Activated CD4-positive, alpha-beta T cell treated with anti-CD3 and anti-CD28 coated beads for 4 hours (primary cell): Measurements from ENCODE around the gene POMT1.
A peak's percentile ranks its signal among the peaks of the same experiment; 100 is the strongest.
"Not testable (repeated sequence)": the region's sequence is repeated elsewhere in the genome, so short reads cannot be mapped to it uniquely, and the experiment has no call there.

Experiments
- DNase-seq, 2 donors: peaks; one replicate each; pipeline ENCODE4 v3.0.0-alpha.2; 2020

POMT1 gene

DNA sequence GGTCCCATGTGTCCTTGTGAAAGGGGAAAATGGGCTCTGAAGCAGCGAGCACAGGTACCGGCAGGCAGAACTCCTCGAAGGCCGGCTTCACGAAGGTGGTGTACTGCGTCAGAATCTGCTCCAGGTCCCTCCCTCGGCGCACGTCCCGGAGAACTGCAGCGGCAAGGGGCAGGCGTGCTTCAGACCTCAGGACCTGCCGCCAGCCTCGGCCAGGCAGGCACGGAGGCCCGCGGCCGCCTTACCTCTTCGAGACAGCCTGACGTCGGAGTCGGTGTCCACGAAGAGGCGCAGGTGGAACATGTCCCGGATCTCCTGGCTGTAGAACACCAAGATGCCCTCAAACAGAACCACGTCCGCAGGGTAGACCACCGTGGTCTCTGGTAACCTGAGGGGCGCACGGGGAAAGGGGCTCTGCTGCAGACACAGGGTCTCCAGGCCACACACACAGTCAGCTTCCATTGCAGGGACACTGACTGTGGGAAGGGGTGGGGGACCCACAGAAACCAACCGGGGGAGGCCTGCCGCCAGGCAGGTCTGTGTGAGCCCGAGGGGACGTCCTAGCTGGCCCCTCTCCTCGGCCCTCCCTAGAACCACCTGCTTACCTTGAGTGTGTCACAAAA, 26.3 kb downstream of the POMT1 start:
- DNase-seq = no peak

DNA sequence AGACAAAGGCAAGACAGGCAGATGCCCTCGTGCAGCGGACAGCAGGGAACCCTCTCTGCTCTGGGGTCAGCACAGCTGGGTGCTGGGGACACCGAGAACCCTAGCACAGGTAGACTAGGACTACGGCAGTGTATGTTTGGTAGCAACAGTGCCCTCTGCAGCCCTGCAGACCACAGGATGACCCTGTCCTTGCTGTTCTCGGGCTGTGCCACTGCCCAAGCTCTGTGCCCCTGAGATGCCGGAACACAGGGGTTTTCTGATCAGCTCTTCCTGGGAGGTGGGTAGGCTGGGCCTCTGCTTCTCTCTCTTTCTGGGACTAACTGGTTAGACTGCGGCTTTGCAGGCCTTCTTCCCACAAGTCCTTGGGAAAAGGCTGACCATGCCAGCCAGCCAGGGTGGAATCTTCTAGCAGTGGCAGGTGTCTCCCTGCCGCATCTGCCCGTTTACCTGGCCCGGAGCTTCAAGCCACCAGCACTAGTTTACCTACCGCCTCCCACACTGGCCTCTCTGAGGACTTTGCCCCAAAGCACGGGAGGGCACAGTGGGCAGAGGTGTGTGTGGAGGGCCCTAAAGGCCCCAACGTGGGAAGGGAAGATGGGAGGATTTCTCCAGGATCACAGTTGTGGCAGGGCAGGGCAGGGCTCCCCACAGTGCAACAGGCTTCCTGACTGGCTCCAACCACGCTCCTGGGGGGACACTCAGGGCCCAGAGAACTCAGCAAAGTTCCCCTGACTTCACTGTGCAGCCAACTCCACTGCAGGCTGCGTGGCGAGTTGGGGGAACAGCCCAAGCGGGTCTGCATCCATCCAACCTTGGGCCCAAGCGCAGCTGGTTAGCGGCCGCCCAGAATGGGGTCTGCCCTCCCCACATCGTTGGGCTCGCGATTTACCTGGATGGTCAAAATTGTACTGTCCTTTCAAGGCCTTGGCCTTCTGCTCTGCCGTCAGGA, 27.2 kb downstream of the POMT1 start:
- no peak for DNase-seq

DNA sequence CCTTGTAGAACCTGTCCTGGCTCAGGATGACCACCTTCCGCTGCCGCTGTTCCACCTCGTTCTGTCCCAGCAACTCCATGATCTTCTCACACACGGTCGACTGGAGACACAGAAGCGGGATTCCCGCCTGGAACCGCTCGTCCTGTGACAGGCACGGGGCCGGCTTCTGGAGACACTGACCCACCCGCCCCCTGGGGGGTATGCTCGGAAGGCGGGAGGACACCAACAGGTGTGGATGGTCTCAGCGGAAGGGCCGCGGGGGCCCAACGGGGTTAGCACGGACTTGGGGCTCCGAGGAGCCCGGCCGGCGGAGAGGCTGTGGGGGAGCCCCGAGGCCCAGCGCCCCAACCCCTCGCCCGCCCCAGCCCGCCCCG, 27.8 kb downstream of the POMT1 start:
- DNase-seq = no peak

DNA sequence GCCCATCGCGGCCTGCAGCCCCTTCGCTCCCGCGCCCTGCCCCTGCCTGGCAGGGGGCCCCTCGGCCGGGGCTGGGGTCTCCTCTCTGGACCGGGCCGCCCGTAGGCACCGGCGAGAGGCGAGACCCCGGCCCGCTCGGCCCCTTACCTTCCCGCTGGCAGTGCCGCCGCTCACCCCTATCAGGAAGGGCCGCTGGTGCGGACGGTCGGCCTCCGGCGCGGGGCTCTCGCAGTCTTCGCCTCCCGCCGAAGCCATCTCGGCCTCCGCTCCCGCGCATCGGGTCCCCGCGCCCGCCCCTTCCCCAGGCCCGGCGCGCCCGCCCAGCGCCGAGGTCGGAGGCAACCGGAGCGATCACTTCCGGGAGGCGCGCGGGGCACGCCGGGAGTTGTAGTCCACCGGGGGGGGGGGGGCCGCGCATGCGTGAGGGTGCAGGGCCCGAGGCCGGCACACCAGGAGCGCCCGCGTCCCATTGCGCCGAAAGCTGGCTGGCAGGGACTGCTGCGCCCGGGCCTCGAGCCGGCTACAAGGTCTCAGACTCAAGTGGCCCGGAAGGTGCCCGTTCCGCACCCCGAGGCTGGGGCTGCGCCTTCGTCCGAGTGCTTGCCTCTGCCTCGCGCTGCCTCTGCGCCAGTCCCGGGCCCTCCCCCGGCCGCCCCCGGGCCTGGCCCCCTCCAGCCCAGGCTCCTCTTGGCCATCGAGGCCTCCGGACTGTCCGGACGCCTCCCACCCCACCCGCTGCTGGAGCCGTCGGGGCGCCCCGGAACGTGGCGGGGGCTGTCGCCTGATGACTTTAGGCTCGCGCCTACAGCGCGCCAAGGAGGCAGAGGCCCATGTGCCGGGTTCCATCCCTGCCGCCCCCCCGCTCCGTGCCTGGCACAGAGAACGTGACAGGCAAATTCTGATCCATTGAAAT, 28.5 kb downstream of the POMT1 start, which contains the start of gene UCK1:
Gene UCK1, minus strand, starts transcription at position 344 of the 913 bp plus-strand sequence. Its CDS starts 89 bp downstream, at position 255.
- peak; percentile 71 to 81 for DNase-seq

DNA sequence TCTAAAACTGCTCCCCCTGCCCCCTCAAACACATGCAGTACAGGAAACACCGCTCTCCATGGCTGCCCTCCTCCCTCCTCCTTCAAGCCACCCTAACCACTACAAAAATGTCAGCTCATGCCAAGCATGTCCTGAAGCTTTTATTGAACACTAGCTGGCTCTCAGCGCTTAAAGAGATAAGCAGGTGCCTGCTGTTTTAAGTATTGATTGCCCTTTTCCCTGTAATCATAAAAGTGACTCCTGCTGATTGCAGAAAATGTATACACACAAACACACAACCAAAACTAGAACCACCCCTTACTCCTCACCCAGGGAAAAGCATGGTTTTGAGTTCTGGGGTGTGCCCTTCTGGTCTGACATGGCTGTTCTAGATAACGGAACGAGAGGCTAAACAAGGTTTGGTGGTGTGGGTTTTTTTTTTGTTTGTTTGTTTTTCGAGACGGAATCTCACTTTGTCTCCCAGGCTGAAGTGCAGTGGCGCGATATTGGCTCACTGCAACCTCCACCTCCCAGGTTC, 32.1 kb downstream of the POMT1 start:
- no peak for DNase-seq

DNA sequence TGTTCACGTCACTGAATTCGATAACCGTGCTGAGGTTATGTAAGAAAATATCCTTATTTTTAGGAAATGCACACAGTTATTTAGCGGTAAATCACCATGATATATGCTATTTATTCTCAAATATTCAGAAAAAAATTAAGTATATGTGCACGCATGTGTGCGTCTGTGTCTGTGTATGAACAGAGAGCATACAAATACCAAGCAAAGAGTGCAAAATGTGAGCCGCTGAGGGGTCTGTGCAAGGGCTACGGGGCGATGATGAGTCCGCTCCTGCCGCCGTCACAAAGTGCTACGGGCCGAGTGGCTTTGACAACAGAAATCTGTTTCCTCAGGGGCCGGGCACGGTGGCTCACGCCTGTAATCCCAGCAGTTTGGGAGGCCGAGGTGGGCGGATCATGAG, 35.2 kb downstream of the POMT1 start:
- DNase-seq = no peak

DNA sequence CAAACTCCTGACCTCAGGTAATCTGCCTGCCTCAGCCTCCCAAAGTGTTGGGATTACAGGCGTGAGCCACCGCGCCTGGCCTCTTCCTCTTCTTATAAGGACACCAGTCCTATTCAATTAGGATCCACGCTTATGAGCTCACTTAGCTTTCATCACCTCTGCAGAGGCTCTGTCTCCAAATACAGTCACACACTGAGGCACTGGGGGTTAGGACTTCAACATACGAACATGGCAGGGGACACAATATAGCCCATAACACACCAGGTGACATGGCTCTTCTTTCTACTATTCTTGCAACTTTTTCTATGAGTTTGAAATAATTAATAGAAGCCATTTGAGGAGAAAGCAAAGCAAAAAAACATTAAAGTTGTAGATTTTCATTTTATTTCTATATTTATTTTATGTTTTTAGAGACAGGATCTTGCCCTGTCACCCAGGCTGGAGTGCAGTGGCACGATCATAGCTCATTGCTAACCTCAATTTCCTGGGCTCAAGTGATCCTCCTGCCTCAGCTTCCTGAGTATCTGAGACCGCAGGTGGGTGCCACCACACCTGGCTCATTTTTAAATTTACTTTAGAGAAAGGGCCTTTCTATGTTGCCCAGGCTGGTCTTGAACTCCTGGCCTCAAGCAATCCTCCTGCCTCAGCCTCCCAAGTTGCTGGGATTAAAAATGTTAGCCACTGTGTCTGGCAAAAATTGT, 36.7 kb downstream of the POMT1 start:
- no peak for DNase-seq

DNA sequence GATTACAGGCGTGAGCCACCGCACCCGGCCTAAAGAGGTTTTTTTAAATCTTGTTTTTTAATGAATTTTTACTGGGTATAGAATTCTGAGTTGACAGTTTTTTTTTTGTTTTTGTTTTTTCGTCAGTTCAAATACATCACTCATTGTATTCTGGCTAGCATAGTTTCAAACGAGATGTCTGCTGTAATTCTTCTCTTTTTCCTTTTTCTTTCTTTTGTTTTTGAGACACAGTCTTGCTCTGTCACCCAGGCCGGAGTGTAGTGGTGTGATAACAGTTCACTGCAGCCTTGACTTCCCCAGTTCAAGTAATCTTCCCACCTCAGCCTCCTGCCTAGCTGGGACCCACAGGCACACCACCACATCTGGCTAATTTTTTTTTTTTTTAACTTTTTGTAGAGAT, 40.4 kb downstream of the POMT1 start:
- DNase-seq = no peak

DNA sequence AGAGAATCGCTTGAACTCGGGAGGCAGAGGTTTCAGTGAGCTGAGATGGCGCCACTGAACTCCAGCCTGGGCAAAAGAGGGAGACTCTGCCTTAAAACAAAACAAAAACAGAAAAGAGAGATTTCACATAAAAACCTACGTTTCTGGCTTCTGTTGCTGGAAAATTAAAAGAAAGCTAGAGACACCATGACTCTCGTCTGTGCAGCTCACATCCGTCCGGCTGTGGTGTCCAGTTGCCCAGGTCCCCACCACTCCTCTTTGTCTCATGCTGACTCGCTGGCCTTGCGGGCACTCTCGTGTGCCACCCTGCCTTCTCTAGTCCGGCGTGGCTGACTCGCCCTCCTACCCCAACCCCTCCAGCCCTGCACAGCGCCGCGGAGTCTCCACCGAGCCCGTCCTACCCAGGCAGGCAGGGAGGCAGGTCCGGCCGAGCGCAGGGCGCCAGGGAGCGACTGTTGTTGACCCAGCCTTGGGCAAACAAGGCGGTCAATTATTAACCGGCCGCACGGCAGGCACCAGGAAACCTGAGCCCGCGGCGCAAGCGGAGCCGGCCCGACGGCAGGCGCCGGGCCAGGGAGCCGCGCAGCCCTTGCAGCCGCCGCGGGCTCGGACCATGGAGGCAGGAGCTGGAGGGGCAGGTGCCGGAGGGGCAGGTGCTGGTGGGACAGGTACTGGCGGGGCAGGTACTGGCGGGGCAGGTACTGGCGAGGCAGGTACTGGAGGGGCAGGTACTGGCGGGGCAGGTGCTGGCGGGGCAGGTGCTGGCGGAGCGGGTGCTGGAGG, 42.5 kb downstream of the POMT1 start, which contains the start of gene PRRT1B:
Gene PRRT1B, plus strand, starts transcription at position 521 of the 783 bp plus-strand sequence. Its CDS starts 93 bp downstream, at position 614.
- no peak for DNase-seq

DNA sequence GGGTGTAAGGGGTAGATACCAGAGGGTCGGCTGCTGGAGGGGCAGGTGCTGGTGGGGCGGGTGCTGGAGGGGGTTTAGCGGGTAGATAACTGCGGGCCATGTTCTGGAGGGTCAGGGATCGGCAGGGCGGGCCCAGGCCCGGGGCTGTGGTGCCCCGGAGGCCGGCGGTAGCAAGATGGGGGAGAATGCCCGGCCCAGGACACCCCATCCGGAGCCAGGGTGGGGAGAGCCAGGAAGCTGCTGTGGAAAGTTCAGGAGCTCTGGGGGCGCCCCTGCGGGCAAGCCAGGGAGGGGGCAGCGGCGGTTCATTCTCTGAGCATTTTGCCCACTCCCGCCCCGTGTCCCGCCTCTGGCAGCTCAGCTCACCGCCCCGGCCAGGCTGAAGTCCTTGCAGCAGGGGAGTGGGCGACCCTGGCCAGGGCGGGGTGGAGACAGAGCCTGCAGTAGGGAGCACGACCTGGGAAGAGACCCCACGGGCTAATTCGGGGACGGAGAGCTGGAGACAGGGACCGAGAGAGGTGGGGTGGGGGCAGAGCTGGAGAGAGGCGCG, 43.1 kb downstream of the POMT1 start:
- DNase-seq = no peak

DNA sequence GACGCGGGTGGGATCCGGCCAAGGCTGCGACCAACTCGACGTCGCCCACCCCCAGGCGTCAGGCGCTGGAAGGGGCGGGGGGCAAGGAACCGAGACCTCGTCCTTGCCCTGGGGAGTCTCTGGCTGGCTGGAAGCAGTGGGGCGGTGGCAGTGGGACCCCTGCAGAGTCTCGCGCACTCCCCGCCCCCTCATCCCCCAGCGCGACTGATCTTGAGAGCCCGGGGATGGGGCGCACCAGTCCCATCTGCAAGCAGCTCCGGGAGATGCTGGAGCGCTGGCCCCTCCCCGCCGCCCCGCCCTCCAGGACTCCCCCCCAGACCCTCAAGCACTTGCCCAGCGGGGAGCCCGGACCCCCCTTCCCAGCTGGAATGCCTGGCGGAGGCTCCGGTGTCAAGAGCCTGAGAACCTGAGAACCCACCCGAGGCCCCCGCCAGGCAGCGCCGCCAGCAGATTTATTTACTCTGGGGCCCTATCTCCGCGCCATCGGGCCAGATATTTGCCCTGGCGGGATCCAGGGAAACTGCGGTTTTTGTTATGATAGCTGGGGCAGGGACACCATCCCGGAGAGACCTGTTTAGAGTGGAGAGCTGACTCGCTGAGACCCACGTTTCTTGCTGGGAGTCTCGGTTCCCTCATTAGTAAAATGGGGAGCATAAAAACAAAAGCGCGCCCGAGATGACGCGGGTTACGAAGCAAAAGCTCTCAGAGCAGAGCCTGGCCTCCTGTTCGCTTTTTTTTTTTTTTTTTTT, 43.8 kb downstream of the POMT1 start:
- DNase-seq = no peak

DNA sequence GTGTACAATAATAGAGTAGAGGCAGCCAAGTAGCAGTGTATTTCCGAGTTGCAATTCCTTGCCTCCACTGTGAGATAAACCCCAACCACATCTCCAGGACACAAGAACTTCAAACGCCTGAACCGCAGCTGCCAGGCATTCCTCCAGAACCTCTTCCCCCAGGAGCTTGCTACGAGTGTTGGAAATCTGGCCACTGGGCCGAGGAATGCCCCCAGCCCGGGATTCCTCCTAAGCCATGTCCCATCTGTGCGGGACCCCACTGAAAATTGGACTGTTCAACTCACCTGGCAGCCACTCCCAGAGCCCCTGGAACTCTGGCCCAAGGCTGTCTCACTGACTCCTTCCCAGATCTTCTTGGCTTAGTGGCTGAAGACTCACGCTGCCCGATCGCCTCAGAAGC, 46.5 kb downstream of the POMT1 start:
- not testable (repeated sequence) for DNase-seq

DNA sequence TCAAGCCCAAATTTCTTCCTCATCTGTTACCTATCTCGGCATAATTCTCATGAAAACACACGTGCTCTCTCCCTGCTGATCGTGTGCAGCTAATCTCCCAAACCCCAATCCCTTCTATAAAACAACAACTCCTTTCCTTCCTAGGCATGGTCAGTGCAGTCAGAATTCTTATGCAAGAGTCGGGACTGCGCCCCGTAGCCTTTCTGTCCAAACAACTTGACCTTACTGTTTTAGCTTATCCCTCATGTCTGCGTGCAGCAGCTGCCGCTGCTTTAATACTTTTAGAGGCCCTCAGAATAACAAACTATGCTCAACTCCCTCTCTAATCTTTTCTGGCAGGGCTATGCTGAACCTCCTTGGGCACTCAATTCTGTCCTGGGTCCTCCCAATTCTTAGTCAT, 47.7 kb downstream of the POMT1 start:
- not testable (repeated sequence) for DNase-seq

DNA sequence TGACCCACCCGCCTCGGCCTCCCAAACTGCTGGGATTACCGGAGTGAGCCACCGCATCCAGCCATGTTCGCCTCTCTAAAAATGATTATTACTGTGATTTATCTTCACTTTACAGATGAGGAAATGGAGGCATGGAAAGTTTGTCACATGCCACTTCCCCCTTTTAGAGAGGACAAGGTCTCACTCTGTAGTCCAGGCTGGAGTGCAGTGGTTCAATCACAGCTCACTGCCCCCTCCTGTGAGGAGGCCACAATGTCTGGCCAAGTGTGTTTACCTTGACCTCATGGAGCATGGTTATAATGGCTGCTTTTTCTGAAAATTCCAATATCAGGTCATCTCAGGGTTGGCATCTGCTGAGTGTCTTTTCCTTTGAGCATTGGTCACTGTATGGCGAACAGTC, 49.3 kb downstream of the POMT1 start:
- no peak for DNase-seq

DNA sequence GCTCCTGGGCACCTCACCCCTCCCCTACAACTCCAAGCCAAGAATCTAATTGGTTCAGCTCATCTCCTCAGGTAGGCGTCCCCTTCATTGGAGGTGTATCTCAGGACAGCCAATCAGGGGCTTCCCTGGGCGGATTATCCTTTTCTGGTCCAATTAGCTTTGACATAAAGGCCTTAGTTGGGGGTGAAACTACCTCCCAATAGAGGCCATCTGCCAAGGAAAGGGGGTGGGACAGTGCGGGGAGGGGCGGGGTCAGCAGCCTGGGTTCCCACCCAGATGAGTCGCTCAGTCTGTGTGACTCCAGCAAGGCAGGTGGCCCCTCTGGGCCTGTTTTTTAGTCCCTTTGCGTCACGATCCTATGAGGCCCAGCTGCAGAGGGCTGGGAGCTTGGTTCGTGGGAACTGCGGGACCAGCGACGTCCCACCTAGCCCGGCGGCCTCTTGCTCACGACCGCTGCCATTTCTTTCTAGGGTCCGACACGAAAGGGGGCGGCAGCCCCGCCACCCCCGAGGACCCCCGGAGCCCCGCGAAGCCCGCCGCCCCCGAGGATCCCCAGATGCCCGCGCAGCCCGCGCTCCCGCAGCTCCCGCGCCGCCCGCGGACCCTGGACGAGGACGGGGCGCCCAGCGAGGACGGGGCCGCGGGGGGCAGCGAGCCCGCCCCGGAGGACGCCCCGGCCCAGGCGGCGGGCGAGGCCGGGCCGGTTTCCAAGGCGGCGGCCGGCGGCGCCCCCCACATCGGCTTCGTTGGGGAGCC, 51.5 kb downstream of the POMT1 start:
- no peak for DNase-seq

DNA sequence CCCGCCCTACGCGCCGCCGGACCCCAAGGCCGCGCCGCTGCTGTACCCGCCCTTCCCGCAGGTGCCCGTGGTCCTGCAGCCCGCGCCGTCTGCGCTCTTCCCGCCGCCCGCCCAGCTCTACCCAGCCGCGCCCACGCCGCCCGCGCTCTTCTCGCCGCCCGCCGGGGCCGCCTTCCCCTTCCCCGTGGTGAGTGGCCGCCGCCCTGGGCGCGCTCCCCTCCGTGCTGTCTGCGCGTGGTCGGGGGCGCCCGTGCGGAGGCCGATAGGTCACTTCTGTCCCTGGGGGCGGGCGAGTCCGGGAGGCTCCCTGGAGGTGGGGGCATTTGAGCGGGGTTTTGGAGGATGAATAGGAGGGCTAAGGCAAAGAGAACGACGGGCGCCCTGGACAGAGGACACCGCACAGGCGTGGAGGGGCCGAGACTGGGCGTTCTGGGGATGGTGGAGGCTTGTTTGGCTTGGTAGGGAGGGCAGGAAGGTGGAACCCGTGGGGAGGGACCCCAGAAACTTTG, 52.2 kb downstream of the POMT1 start:
- DNase-seq = no peak

DNA sequence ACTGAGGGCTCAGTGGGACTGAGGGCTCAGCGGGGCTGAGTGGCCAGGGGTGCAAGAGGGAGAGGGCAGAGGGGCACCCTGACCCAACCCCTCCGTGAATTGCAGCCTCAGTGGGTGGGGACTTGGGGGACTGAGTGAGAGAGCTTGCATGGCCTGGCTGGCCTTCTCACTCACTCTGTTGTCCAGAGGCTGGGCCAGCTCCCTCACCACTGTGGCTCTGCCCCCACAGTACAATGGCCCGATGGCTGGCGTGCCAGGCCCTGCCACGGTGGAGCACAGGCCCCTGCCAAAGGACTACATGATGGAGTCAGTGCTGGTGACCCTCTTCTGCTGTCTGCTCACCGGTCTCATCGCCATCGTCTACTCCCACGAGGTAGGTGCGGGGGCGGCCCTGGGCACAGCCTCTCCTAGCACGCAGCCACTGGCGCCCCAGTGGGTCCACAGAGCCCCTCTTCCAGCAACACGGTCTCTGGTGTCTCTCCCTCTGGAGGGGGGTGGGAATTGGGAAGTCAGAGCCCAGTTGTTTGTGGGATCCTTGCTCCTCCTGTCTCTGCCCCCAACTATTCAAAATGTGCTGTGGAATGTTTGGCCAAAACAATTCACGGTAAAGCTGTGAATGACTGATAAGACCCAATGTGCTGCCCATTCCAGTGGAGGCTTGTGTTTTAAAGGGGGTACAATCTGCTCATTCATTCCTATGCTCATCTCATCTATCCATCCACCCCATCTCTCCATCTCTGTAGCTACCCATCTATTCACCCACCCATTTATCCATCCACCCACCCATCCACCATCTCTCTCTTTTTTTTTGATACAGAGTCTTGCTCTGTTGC, 53.3 kb downstream of the POMT1 start:
- DNase-seq = no peak

DNA sequence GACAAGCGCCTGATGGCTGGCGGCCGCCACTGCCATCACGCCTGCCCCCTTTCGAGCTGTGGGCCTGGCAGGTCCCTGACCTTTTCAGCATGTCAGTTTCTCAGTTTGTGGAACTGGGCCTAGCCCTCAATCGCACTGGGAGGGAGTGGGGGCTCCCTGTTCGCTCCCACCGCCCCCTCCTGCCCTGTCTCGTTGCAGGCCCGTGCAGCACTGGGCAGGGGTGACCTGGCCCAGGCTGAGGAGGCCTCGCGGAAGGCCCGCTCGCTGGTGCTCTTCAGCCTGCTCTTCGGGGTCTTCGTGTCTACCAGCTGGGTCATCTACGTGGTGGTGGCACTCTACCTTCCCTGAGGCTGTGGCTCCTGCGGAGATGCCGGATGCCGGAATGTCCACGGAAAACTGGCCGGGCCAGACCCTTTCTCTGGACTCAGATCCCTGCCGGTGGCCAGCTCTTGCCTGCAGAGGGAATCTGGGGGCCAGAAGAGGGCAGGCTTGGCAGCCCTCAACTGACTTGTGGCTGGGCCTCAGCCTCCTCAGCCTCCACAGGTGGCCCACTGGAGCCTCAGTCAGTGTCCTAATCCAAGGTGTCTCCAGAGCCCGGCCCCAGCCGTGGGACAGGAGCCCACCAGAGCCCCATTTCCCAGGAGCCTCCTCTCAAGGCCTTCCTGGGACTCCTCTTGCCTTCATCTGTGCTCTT, 55.3 kb downstream of the POMT1 start:
- DNase-seq = no peak
